ENCODE measurements around the gene APC2. TPM values are rescaled to one million over a fixed set of nuclear protein-coding genes. Genes with fewer than 3 reads are reported as not detected.

APC2 gene
- total RNA-seq, 4 donors from 2014 or later = 0.12 to 0.19 TPM; not detected in 2

DNA sequence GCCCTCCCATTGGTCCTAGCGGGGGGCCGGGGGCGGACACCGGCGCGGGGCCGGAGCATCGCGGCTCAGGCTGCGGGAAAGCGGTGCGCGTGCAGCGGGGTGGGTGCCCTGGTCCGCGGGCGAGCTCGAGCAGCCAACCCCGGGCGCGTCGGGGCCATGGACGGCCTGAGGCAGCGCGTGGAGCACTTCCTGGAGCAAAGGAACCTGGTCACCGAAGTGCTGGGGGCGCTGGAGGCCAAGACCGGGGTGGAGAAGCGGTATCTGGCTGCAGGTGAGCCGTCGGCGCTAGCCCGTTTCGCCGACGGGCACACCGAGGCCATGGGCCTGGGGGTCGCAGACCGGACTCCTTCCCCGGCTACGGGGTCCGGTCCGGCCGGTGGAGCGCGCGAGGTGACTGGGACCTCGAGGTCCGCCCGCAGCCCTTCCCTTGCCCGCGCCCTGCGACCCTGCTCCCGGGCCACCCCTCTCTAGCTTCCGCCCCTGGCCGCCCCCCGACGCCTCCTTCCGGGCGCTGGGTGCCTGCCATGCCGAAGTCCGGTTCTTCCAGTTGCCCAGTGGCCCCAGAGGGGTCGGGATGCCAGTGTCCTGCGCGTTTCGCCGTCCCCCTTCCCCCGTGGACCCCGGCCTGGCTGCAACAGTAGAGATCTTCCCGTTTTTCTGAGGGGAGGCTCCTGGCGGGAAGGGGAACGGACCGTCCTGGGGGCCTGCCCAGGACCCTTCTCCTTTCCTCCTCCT is 41.4 kb downstream of the APC2 start, which contains the start of gene REEP6:
REEP6 (plus strand) TSS at position 68 of the 735 bp plus-strand sequence; CDS start at position 157, 89 bp downstream.
- TF ChIP-seq, protein P1, sequence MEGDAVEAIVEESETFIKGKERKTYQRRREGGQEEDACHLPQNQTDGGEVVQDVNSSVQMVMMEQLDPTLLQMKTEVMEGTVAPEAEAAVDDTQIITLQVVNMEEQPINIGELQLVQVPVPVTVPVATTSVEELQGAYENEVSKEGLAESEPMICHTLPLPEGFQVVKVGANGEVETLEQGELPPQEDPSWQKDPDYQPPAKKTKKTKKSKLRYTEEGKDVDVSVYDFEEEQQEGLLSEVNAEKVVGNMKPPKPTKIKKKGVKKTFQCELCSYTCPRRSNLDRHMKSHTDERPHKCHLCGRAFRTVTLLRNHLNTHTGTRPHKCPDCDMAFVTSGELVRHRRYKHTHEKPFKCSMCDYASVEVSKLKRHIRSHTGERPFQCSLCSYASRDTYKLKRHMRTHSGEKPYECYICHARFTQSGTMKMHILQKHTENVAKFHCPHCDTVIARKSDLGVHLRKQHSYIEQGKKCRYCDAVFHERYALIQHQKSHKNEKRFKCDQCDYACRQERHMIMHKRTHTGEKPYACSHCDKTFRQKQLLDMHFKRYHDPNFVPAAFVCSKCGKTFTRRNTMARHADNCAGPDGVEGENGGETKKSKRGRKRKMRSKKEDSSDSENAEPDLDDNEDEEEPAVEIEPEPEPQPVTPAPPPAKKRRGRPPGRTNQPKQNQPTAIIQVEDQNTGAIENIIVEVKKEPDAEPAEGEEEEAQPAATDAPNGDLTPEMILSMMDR (IDR thresholded peaks at IDR 0.05) = no peak
- no peak for DNase-seq (ENCODE audit: low spot score)
- ATAC-seq (ENCODE audit: low FRiP score) = no peak

DNA sequence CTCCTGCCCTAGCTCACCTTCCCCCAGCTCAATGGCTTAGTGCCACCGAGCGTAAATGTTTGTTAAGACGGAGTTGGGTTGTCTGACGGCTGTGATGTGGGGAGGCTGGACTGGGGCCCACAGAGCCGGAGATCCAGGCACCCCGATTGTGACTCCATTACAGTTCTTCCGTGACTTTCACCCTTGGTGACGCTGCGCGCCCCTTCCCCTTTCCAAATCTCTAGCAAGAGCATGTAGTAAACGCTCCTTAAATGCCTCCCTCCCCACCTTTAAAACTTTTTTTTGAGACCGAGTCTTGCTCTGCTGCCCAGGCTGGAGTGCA is 41.9 kb downstream of the APC2 start:
- DNase-seq (ENCODE audit: low spot score) (no peak), ATAC-seq (ENCODE audit: low FRiP score) (no peak)
- TF ChIP-seq, protein P1 (IDR thresholded peaks at IDR 0.05) = no peak

DNA sequence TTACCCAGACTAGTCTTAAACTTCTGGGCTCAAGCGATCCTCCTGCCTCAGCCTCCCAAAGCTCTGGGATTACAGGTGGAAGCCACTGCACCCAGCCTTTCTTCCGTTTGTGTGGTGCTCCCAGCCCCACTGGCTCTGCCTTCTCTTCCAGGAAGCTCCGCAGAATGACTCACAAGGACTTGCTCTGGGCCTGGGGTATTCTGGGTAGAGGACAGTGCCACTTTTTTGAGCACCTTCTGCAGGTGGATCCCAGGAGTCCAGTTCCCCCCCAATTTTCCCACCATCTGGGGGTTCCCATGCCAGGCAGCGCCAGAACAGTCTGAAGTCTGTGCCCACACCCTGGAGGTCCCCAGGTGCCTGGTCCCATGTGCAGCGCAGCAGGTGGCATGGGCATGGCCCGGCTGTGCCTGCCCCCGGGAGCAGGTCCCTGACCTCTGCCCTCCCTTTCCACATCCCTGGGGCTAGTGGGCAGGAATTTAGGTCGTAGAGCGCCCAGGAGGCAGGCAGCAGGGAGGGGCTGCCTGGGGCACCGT is 42.6 kb downstream of the APC2 start:
- no peak for ATAC-seq (ENCODE audit: low FRiP score)
- TF ChIP-seq, protein P1 (IDR thresholded peaks at IDR 0.05) = no peak
- DNase-seq (ENCODE audit: low spot score) = no peak

DNA sequence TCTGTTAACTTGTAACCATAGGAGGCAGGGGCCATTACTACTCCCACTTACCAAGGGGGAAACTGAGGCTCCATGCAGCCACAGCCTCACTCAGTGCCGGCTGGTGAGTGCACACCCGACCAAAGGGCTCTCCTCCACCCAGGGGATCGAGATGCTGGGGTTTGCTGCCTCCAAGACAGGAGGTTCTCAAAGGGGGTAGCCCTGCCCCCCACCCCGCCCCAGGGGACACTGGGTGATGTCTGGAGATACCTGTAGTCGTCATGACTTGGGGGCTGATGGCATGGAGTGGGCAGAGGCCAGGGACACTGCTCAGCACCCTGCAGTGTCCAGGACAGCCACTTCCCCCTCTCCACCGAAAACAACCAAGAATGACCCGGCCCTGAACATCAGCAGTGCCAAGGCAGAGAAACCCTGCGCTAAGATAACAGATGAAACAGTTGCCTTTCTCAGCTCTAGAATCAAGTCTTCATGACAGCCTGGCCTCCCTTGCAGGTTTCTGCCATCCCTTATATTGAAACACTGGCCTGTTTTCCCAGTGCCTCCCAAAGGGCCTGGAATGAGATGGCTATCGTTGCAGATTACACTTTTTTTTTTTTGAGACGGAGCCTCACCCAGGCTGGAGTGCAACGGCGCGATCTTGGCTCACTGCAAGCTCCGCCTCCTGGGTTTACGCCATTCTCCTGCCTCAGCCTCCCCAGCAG is 44.3 kb downstream of the APC2 start:
- TF ChIP-seq, protein P1 (IDR thresholded peaks at IDR 0.05) = no peak
- DNase-seq (ENCODE audit: low spot score) (no peak), ATAC-seq (ENCODE audit: low FRiP score) (no peak)

DNA sequence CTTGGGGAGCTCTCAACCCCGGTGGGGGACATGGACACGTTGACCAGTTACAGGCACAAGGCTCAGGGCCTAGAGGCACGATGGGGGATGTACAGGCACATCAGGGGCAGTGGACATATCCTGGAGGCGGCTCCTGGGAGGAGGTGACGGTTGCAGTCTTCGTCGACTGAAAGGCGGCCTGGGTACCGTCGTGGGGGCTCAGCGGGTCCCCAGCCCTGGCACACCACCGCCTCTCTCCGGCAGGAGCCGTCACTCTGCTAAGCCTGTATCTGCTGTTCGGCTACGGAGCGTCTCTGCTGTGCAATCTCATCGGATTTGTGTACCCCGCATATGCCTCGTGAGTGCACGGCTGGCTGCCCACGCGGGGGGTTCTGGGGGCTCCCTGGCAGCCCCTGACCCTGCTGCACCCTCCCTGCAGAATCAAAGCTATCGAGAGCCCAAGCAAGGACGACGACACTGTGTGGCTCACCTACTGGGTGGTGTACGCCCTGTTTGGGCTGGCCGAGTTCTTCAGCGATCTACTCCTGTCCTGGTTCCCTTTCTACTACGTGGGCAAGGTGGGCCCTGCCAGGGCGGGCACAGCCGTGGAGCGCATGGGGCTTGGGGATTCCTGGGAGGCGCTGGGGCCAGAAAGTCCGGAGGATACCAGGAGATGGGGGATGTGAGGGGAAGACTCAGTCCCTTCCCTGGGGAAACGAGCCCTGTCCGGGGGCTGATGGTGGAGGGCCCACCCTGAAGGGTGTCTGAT is 45.3 kb downstream of the APC2 start:
- ATAC-seq (ENCODE audit: low FRiP score) = no peak
- DNase-seq (ENCODE audit: low spot score) = no peak
- TF ChIP-seq, protein P1 (IDR thresholded peaks at IDR 0.05) = no peak

DNA sequence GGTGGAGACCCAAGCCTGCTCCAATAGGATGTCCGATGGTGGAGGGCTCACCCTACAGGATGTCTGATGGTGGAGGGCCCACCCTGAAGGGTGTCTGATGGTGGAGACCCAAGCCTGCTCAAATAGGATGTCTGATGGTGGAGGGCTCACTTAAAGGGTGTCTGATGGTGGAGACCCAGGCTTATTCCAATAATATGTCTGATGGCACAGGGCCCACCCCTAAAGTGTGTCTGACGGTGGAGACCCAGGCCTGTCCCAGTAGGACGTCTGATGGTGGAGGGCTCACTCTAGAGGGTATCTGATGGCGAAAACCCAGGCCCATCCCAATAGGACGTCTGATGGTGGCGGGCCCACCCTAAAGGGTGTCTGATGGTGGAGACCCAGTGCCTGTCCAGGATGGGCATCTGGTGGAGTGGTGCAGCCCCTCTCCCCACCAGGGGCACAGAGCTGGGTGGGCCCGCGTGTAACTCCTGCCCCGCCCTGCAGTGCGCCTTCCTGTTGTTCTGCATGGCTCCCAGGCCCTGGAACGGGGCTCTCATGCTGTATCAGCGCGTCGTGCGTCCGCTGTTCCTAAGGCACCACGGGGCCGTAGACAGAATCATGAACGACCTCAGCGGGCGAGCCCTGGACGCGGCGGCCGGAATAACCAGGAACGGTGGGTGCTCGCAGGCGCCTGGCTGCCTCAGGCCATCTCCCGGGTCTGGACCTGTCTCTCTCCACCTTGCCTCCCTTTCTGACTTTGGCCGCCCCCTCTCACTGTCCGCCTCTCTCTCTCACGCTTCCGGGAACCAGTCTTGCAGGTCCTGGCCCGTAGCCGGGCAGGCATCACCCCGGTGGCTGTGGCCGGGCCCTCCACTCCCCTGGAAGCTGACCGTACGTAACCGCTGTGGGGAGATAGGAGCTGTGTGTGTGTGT is 46.1 kb downstream of the APC2 start:
- no peak for DNase-seq (ENCODE audit: low spot score)
- TF ChIP-seq, protein P1 (IDR thresholded peaks at IDR 0.05) = no peak
- no peak for ATAC-seq (ENCODE audit: low FRiP score)

Measured in omental fat pad (tissue), 4 donors.